SHP77 treated with DMSO at 0.1 percent for 48 hours (cell line): ENCODE measurements around the gene PIGX.

Source experiments
- DNase-seq: peaks from one replicate; lab custom pipeline; 2025; lab: John Stamatoyannopoulos, UW

The PIGX gene

GRCh38 chr3:196757876-196758739 lies 45.9 kb downstream of the PIGX start:
- no peak for DNase-seq

DNA sequence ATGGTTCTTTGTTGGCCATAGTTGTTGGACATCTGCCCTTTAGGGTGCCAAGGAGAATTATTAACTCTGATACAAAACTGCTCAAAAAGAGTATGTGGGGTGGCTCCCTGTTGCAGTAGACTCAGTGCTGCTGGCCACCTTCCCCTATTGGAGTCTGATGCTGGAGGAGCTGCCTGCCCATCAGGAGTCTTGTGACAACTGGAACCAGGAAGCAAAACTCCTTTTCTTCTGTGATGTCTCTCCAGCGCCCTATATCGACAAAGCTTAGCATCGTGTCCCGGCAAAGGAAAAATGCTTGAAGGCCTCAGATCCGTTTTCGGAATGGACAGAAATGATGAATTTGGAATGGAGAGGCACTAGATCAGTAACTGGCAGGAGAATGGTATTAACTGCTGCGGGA lies 51.0 kb downstream of the PIGX start:
- no peak for DNase-seq

DNA sequence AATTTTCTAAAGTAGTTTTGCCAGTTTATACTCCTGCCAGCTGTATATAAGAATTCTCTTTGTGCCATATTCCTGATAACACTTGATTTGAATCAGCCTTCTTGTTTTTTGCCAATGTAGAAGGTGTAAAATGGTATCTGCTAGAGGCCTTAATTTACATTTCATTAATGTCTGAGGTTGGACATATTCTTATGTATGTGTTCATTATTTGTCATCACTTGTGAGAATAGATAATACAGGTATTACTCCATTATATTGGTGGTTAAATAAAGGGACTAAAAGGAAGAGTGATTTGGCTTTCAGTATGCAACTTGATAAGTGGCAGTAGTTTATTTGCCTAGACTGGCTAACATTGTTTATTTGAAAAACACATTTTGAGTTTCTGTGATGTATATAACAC lies 53.3 kb downstream of the PIGX start:
- no peak for DNase-seq

DNA sequence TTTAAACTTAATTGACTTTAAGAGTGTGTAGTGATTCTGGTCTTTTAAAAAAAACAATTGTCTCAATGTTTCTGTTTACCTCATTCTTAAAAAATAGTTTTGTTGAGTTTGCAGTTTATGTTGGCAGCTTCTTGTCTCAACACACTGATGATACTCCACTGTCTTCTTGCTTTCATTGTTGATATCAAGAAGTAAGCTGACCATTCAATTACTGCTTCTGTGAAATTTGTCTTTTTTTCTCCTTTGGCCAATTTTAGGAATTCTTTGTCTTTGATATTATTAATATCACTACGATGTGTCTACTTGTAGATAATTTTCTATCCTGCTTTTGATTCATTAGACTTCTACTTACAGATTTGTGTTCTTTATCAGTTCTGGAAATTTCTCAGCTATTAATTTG lies 58.9 kb downstream of the PIGX start:
- DNase-seq, result no peak

DNA sequence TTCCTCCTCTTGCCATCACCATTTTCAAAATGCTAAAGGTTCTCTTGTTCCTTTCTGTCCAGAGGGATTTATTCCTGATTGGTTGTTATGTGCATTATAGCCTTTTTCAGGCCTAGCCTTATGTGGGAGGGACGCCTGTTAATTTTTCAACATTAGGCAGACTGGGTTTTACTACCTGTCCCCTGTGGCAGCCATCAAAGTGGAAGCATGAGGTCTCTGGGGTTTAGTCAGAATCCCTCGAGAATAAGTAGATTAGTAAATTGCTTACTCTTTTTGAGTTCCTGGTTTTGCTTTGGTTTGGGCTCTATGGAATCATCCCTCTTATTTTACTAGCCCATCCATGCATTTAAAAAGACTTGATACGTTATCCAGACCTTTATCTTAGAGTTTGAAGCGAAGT lies 59.9 kb downstream of the PIGX start:
- no peak for DNase-seq

DNA sequence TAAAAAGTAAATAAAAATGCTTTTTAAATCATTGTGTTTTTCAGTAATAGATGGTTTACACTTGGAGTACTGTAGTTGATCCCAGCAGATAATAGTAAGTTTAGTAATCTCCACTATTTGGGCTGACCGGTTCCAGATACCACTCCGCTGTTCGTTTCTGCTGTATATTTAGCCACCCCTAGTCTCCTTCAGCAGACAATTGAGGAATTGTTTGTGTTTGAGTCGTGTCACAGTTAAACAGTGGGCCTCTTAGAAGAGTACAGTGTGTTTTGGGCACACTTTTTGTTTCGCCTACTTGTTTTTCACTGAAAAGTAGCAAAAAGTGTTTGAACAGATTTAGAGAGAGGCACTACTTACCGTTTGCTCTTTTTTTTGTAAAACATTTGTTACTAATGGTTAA lies 60.7 kb downstream of the PIGX start:
- DNase-seq, result no peak

DNA sequence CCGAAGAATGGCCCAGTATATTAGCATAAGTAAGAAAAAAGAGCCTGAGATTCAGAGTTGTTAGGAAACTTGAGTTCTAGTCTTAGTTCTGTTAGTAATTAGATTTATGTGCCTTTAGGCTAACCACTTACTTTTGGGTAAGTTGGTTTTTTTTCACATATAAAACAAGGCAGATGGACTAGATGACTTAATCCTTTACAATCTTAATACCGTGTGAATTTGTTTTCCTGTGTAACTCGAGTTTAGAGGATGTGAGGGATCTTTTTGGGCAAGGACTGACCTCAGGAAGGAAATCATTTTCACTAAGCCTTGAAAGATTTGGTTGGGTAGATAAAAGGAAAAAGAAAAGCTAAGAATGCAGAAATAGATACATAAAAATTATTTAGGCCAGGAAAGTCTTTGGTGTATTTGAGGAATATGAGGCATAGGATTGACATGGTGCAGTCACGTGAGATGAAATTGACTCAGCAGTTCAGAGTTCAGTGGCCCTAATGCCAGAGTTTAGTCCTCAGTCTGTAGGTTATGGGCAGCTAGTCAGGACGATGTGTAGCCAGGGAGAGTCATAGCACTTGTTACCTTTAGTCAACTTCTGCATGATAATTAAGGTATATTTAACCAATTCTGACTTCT lies 62.1 kb downstream of the PIGX start:
- DNase-seq, result no peak

DNA sequence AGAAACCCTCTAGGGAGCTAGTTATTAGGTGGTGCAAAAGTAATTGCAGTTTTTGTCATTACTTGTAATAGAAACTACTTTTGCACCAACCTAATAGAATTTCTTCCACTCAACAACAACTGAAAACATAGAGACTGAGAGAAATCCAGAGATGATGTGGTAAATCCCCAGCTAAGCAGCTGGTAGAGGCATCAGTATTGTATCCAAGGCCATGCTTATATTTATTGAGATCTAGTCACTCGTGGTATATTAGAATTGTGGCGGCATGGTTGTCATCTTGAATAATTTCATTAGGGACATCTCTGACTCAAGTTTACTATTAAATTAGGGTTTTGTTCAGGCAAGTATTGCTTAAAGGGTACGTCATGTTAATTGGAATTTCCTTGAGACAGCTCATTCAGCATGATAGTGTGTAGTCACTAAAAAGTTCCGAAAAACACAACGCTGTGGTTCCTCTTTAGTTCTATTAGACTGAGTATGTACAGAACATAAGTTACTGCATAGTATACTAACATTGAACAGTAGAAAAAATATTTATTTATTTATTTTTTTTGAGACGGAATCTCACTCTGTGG lies 62.8 kb downstream of the PIGX start:
- no peak for DNase-seq

DNA sequence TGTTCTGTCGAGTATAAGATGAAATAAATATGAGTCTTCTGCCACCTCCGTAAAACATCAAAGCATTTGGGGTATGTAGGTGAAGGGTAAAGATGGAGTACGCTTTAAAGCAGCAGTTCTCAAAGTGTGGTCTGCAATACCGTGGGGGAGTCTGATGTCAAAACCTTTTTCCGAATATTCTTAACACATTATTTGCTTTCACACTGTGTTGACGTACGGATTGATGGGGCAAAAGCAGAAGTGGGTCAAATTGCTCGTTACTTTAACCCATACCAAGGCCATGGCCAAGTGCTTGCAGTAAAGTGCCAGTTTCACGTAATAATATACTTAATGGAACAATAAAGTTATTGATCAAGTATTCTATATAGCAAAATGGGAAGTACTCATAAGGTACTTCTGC lies 63.8 kb downstream of the PIGX start:
- no peak for DNase-seq

DNA sequence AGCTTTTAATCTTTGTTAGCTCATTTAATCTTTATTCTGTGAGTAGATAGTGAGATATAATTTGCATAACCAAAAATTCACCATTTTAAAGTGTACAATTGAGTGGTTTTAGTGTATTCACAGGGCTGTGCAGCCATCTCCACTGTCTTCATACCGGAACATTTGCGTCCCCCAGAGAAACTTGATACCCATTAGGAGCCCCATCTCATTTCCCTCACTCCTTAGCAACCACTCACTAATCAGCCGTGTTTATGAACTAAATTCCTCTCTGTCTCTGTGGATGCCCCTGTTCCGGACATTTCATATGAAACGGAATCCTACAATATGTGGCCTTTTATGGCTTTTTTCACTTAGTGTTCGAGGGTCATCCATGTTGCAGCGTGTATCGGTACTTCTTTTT lies 65.7 kb downstream of the PIGX start:
- no peak for DNase-seq

- DNase-seq, result no peak
Observed at GRCh38 chr3:196778755-196779154, 66.6 kb downstream of the PIGX start.

GRCh38 chr3:196782511-196782910 lies 70.3 kb downstream of the PIGX start:
- DNase-seq, result no peak
